H1 (cell line): Measurements from ENCODE around the gene SPEN. TPM values are rescaled to one million over a fixed set of nuclear protein-coding genes. Genes with fewer than 3 reads are reported as not detected.

Experiments used
- CTCF ChIA-PET: fragments of 300-600 bp; sonication (Branson Sonifier 250); formaldehyde crosslinking; loops from one replicate; lab custom pipeline; 2021; ENCODE audit not compliant: partially characterized antibody; lab: Charles Lee
- POLR2A ChIA-PET: fragments of 300-600 bp; sonication (Branson Sonifier 250); formaldehyde crosslinking; loops from one replicate; lab custom pipeline; 2021; ENCODE audit warnings: inconsistent platforms; ENCODE audit not compliant: partially characterized antibody; lab: Charles Lee
- DNase-seq, 2 experiments: peaks; one replicate each; pipeline versions ENCODE4 v3.0.0 to v3.0.0-alpha.2; 2010 to 2022; ENCODE audit warnings: low spot score in 2 of 2, low read depth in 1 of 2, mixed read lengths in 1 of 2
- FAIRE-seq: peaks from 2 replicates; lab custom pipeline; 2011; peaks lifted over from hg19 to GRCh38; lab: Jason Lieb, UNC
- H2AFZ ChIP-seq: 2 replicates; pipeline ENCODE4 v1.8.1; 2012; ENCODE audit warnings: low read length, inconsistent platforms
- H2AK5ac ChIP-seq: 2 replicates; pipeline ENCODE4 v1.6.1; 2013; ENCODE audit warnings: low read depth, low read length
- H2BK120ac ChIP-seq: replicated peaks from 2 replicates; pipeline ENCODE3; 2013; ENCODE audit warnings: low read depth, low read length, inconsistent platforms
- H2BK12ac ChIP-seq: 2 replicates; pipeline ENCODE4 v1.6.1; 2013; ENCODE audit warnings: low read depth, low read length
- H2BK15ac ChIP-seq: 2 replicates; pipeline ENCODE4 v1.6.1; 2013; ENCODE audit warnings: low read length
- H2BK20ac ChIP-seq: 2 replicates; pipeline ENCODE4 v1.6.1; 2013; ENCODE audit warnings: low read length
- H2BK5ac ChIP-seq: 2 replicates; pipeline ENCODE4 v1.6.1; 2013; ENCODE audit warnings: low read depth, low read length
- H3K14ac ChIP-seq: 2 replicates; pipeline ENCODE4 v1.6.1; 2013; ENCODE audit warnings: inconsistent platforms; ENCODE audit not compliant: insufficient read length
- H3K18ac ChIP-seq: 2 replicates; pipeline ENCODE4 v1.6.1; 2013; ENCODE audit warnings: low read length; ENCODE audit errors: extremely low read depth
- H3K23ac ChIP-seq: 2 replicates; pipeline ENCODE4 v1.6.1; 2013; ENCODE audit warnings: inconsistent platforms; ENCODE audit not compliant: insufficient read length
- H3K23me2 ChIP-seq: 2 replicates; pipeline ENCODE4 v1.6.1; 2013; ENCODE audit warnings: low read depth, low read length
- H3K27ac ChIP-seq: 2 replicates; pipeline ENCODE4 v1.6.1; 2011; ENCODE audit warnings: low read depth, low read length, inconsistent platforms
- H3K27me3 ChIP-seq, 4 experiments: replicated peaks in 1 of 4; 1 replicate in 1 of 4; 2 replicates in 3 of 4; pipeline versions ENCODE4 v1.6.1 to v1.8.1; 2011 to 2013; ENCODE audit warnings: low read length in 3 of 4, mild to moderate bottlenecking in 3 of 4, inconsistent platforms in 2 of 4, mixed read lengths in 2 of 4, moderate library complexity in 1 of 4; ENCODE audit not compliant: control insufficient read depth in 3 of 4, insufficient read depth in 3 of 4; ENCODE audit errors: extremely low read depth in 1 of 4
- H3K36me3 ChIP-seq, 4 experiments: 2 replicates each; pipeline versions ENCODE4 v1.6.1 to v1.8.1; 2011 to 2013; ENCODE audit warnings: mild to moderate bottlenecking in 4 of 4, low read length in 3 of 4, moderate library complexity in 2 of 4, control low read depth in 1 of 4, inconsistent platforms in 1 of 4; ENCODE audit not compliant: insufficient read depth in 4 of 4, control insufficient read depth in 2 of 4
- H3K4ac ChIP-seq: replicated peaks from 2 replicates; pipeline ENCODE3; 2013; ENCODE audit warnings: low read length, low read depth, mixed read lengths, inconsistent platforms; ENCODE audit not compliant: insufficient read length
- H3K4me1 ChIP-seq, 4 experiments: replicated peaks in 1 of 4; 1 replicate in 1 of 4; 2 replicates in 3 of 4; pipeline versions ENCODE4 v1.6.1 to v1.8.1; 2011 to 2013; ENCODE audit warnings: low read length in 3 of 4, inconsistent platforms in 2 of 4, mixed read lengths in 1 of 4; ENCODE audit not compliant: insufficient read depth in 4 of 4, control insufficient read depth in 3 of 4
- H3K4me2 ChIP-seq, 2 experiments: 2 replicates each; pipeline versions ENCODE4 v1.6.1 to v1.8.1; 2011 to 2013; ENCODE audit warnings: low read depth in 2 of 2, low read length in 2 of 2, control low read depth in 1 of 2, inconsistent platforms in 1 of 2, mild to moderate bottlenecking in 1 of 2; ENCODE audit not compliant: insufficient read depth in 1 of 2
- H3K4me3 ChIP-seq, 4 experiments: fragments of 200-600, 300-600 bp in 1 of 4; sonication (generic), shearing (Covaris generic), sonication (Bioruptor Twin) in 1 of 4; 2 replicates each; pipeline versions ENCODE4 v1.5.1 to v1.8.1; 2011 to 2016; ENCODE audit warnings: low read length in 4 of 4, low read depth in 3 of 4, control low read depth in 2 of 4, inconsistent platforms in 2 of 4, mild to moderate bottlenecking in 2 of 4, mixed read lengths in 1 of 4, moderate library complexity in 1 of 4; ENCODE audit not compliant: insufficient read depth in 2 of 4; ENCODE audit errors: extremely low read depth in 1 of 4
- H3K56ac ChIP-seq: replicated peaks from 2 replicates; pipeline ENCODE3; 2013; ENCODE audit warnings: low read depth, mild to moderate bottlenecking, mixed read lengths, low read length, inconsistent platforms; ENCODE audit not compliant: insufficient read length
- H3K79me1 ChIP-seq: 2 replicates; pipeline ENCODE4 v1.6.1; 2013; ENCODE audit warnings: low read depth, low read length, control low read depth
- H3K79me2 ChIP-seq, 2 experiments: 2 replicates each; pipeline versions ENCODE4 v1.6.1 to v1.8.1; 2012 to 2013; ENCODE audit warnings: low read length in 2 of 2, mild to moderate bottlenecking in 2 of 2, inconsistent platforms in 1 of 2; ENCODE audit not compliant: insufficient read depth in 2 of 2, control insufficient read depth in 1 of 2
- H3K9ac ChIP-seq, 4 experiments: replicated peaks in 1 of 4; 1 replicate in 1 of 4; 2 replicates in 3 of 4; pipeline versions ENCODE4 v1.6.1 to v1.8.1; 2011 to 2013; ENCODE audit warnings: low read depth in 3 of 4, low read length in 3 of 4, control low read depth in 2 of 4, mild to moderate bottlenecking in 2 of 4, moderate library complexity in 2 of 4, inconsistent platforms in 1 of 4; ENCODE audit errors: extremely low read depth in 1 of 4
- H3K9me3 ChIP-seq, 2 experiments: 2 replicates each; pipeline versions ENCODE4 v1.6.1 to v1.8.1; 2012 to 2013; ENCODE audit warnings: mild to moderate bottlenecking in 2 of 2, moderate library complexity in 2 of 2, control low read depth in 1 of 2, inconsistent platforms in 1 of 2, low read depth in 1 of 2, low read length in 1 of 2, mixed read lengths in 1 of 2; ENCODE audit not compliant: insufficient read depth in 2 of 2
- H4K20me1 ChIP-seq, 2 experiments: replicated peaks in 1 of 2; 2 replicates each; pipeline versions ENCODE3 to v1.8.1; 2011 to 2013; ENCODE audit warnings: inconsistent platforms in 2 of 2, low read length in 2 of 2, mild to moderate bottlenecking in 1 of 2; ENCODE audit not compliant: insufficient read depth in 2 of 2, control insufficient read depth in 1 of 2
- H4K5ac ChIP-seq: 2 replicates; pipeline ENCODE4 v1.6.1; 2013; ENCODE audit warnings: low read length, low read depth, mixed read lengths, inconsistent platforms; ENCODE audit not compliant: insufficient read length
- H4K8ac ChIP-seq: 2 replicates; pipeline ENCODE4 v1.8.0; 2013; ENCODE audit warnings: mild to moderate bottlenecking, moderate library complexity, low read length, inconsistent platforms; ENCODE audit not compliant: insufficient read depth; ENCODE audit errors: extremely low read depth
- H4K91ac ChIP-seq: replicated peaks from 2 replicates; pipeline ENCODE3; 2013; ENCODE audit warnings: low read length, mixed read lengths, inconsistent platforms; ENCODE audit not compliant: insufficient read length
- BACH1 ChIP-seq: IDR thresholded peaks from 2 replicates; pipeline ENCODE4 v1.6.1; 2012; ENCODE audit warnings: low read length, improper control_type of control experiment
- BCL11A ChIP-seq, 2 experiments: IDR thresholded peaks; one replicate each; pipeline ENCODE4 v1.6.1; 2011; ENCODE audit warnings: low read depth in 2 of 2, low read length in 2 of 2, mild to moderate bottlenecking in 2 of 2
- E2F6 ChIP-seq: IDR thresholded peaks from 2 replicates; pipeline ENCODE4 v1.6.1; 2012; ENCODE audit warnings: inconsistent platforms
- HDAC6 ChIP-seq: IDR thresholded peaks from one replicate; pipeline ENCODE4 v1.7.1; 2012; ENCODE audit warnings: low read depth, mild to moderate bottlenecking, inconsistent platforms, low read length, moderate library complexity
- KDM5A ChIP-seq: fragments of 200-600 bp; IDR thresholded peaks from 2 replicates; pipeline ENCODE4 v1.7.1; 2012; ENCODE audit warnings: mild to moderate bottlenecking, low read length, inconsistent platforms, mixed read lengths
- NRF1 ChIP-seq: IDR thresholded peaks from 2 replicates; pipeline ENCODE4 v1.6.1; 2011; ENCODE audit warnings: mild to moderate bottlenecking, low read depth, low read length, improper control_type of control experiment
- PHF8 ChIP-seq: fragments of 200-600 bp; sonication (generic); conservative IDR thresholded peaks from 2 replicates; pipeline ENCODE4 v1.7.1; 2012; ENCODE audit warnings: low read depth, mild to moderate bottlenecking, inconsistent platforms, low read length, moderate library complexity
- RFX5 ChIP-seq: IDR thresholded peaks from 2 replicates; pipeline ENCODE4 v1.6.1; 2011; ENCODE audit warnings: low read depth, low read length, improper control_type of control experiment, borderline replicate concordance
- whole genome bisulfite sequencing, 2 experiments: shearing (Covaris generic) in 1 of 2; methylation state at CpG; one replicate each; pipeline versions ENCODE4 v1.1.6 to v1.1.7; 2013 to 2015; ENCODE audit warnings: low lambda C conversion rate in 2 of 2, mixed read lengths in 2 of 2, inconsistent platforms in 1 of 2, low coverage in 1 of 2, missing lambda C conversion rate in 1 of 2; ENCODE audit not compliant: insufficient replicate concordance in 2 of 2, insufficient coverage in 1 of 2, insufficient read length in 1 of 2; ENCODE audit errors: extremely low coverage in 1 of 2, missing lambda C conversion rate in 1 of 2; 5-methylcytosine and 5-hydroxymethylcytosine counted together
- polyA plus RNA-seq, 7 experiments: library from polyadenylated mRNA; depleted of rRNA in 3 of 7; stranded (reverse) in 5 of 7; unstranded in 2 of 7; fragments of >200 nt in 5 of 7; fragments of 200-250 nt in 2 of 7; gene quantifications; 1 replicate in 5 of 7; 2 replicates in 1 of 7; 4 replicates in 1 of 7; pipeline versions ENCODE4 v1.2.1 to v1.2.3, GENCODE V29; 2011 to 2013; ENCODE audit warnings: missing spikeins in 2 of 7, mixed read lengths in 2 of 7
- total RNA-seq: library from RNA; stranded (reverse); fragmentation: NEBNext Ultra II Directional; extraction: Animal tissue kit (Norgen Biotek cat#: 25700); gene quantifications from 2 replicates; pipeline ENCODE4 v1.2.1, GENCODE V29; 2021
- TF ChIP-seq, protein P1 (sequence below): IDR thresholded peaks from 2 replicates; pipeline ENCODE4 v1.6.1; 2011; ENCODE audit warnings: low read depth, mild to moderate bottlenecking, low read length; ENCODE audit not compliant: insufficient read depth

The SPEN gene
- total and polyA plus RNA-seq, 2 of the 8 experiments (the other 6 are each of a cell fraction or from before 2014, with no cell fraction given) = 12.5 to 52.1 TPM

- Histone ChIP-seq H4K8ac (peak within 1 kb of the TSS; percentile 86; the same call in 1 of the 2 replicates), H3K9me3 (no peaks in the 10 kb centered on the region), H3K23ac (no peak within 1 kb of the TSS), H3K4me2 (peak within 1 kb of the TSS; percentile 69 to 84), H3K27ac (no peak within 1 kb of the TSS), H2AK5ac (no peak within 1 kb of the TSS), H3K23me2 (no peaks in the 10 kb centered on the region), H4K91ac (no peak within 1 kb of the TSS), H3K4me3 (peak within 1 kb of the TSS; percentile 70 to 87 (median 80)), H2BK20ac (no peak within 1 kb of the TSS), H3K27me3 (no peaks in the 10 kb centered on the region), H3K14ac (peak within 1 kb of the TSS; percentile 89), H2BK120ac (no peak within 1 kb of the TSS), H3K4ac (no peak within 1 kb of the TSS), H4K5ac (peak within 1 kb of the TSS; percentile 51), H3K4me1 (peaks cover 0 to 4% (median 0%) of the 10 kb centered on the region in 4 experiments; a peak in 1 of 7 replicates), H2BK12ac (0 out of 2 replicates have a peak within 1 kb of the TSS, but pooled peaks have one; percentile 60), H3K9ac (peak within 1 kb of the TSS in 3 of 4 experiments; percentile 3 to 81 (median 25); a peak in 4 of 7 replicates), H3K79me1 (peaks cover 6% of the 10 kb centered on the region; the same call in 1 of the 2 replicates), H3K56ac (peak within 1 kb of the TSS; percentile 63), H3K36me3 (peaks cover 0 to 4% (median 3%) of the 10 kb centered on the region in 4 experiments; a peak in 2 of 8 replicates), H2BK5ac (no peak within 1 kb of the TSS), H2BK15ac (no peak within 1 kb of the TSS), H4K20me1 (peaks cover 0 to 3% of the 10 kb centered on the region in 2 experiments), H2AFZ (peak within 1 kb of the TSS; percentile 91), H3K79me2 (peaks cover 0 to 12% of the 10 kb centered on the region in 2 experiments; a peak in 2 of 4 replicates), H3K18ac (no peak within 1 kb of the TSS)
- POLR2A ChIA-PET = interaction anchor here (0.8 to 2.5 kb wide), 10 partner anchors 12 to 214 kb away, joined by 3 to 10 read pairs (median 4); partner anchors contain the start of gene SPEN
- FAIRE-seq = no peak
- 9% methylated on average over 41 of the region's 47 CpGs; no CpG with 5 or more reads in 1 of the 2 experiments for WGBS, 2 experiments
- CTCF ChIA-PET = interaction anchor here (0.6 to 5.7 kb wide), 13 partner anchors 10 to 269 kb away, joined by 3 to 53 read pairs (median 5); no protein-coding TSS in a partner anchor
- peak; percentile 83 to 95 for DNase-seq
- TF ChIP-seq PHF8 (peak; percentile 65), NRF1 (peak; percentile 98), E2F6 (0 out of 2 replicates have a peak, but pooled peaks have one; percentile 32), BACH1 (no peak), HDAC6 (no peak), KDM5A (peak; percentile 70), RFX5 (no peak), BCL11A (IDR thresholded peaks at IDR 0.05; ENCODE audit: low read depth in 2 of 2, low read length in 2 of 2) (no peak)
- TF ChIP-seq, protein P1, sequence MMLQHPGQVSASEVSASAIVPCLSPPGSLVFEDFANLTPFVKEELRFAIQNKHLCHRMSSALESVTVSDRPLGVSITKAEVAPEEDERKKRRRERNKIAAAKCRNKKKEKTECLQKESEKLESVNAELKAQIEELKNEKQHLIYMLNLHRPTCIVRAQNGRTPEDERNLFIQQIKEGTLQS = peak; percentile 57; the same call in 1 of the 2 replicates
These were observed 128.5 kb downstream of the SPEN start, which contains the start of gene ZBTB17 for GRCh38 chr1:15975805-15976680. ZBTB17 (minus strand) TSS chr1:15976101; CDS start chr1:15948495, 27,606 bp downstream.
